SK-N-SH (cell line): Measurements from ENCODE around the gene SUPT7L. TPM values are rescaled to one million over a fixed set of nuclear protein-coding genes. Genes with fewer than 3 reads are reported as not detected.

Source experiments
- CTCF ChIA-PET: fragments of 300-600, 350-600 bp; formaldehyde crosslinking; extraction: SDS; loops from one replicate; lab custom pipeline; 2021; lab: Yijun Ruan, JAX
- POLR2A ChIA-PET: fragments of 350-600 bp; sonication (Branson Sonifier 250); formaldehyde crosslinking; extraction: SDS; loops from one replicate; lab custom pipeline; 2020; ENCODE audit warnings: antibody characterized with exemption, inconsistent platforms; lab: Yijun Ruan, JAX
- DNase-seq: peaks from one replicate; pipeline ENCODE4 v3.0.0; 2012
- H2AFZ ChIP-seq: fragments of 200-600 bp; sonication (generic); 2 replicates; pipeline ENCODE4 v1.8.1; 2016; ENCODE audit warnings: antibody characterized with exemption, mild to moderate bottlenecking, low read depth
- H3F3A ChIP-seq: fragments of 200-600 bp; sonication (generic); replicated peaks from 2 replicates; pipeline ENCODE3; 2016; ENCODE audit warnings: antibody characterized with exemption, mild to moderate bottlenecking; ENCODE audit not compliant: insufficient read depth
- H3K27ac ChIP-seq, 2 experiments: fragments of 200-500 bp in 1 of 2; fragments of 200-600 bp in 1 of 2; sonication (Bioruptor generic) in 1 of 2; sonication (generic), shearing (Covaris generic) in 1 of 2; 2 replicates each; pipeline versions ENCODE4 v1.5.1 to v1.6.1; 2014 to 2016; ENCODE audit warnings: low read depth in 2 of 2, inconsistent platforms in 1 of 2, low read length in 1 of 2, mild to moderate bottlenecking in 1 of 2, mixed read lengths in 1 of 2
- H3K27me3 ChIP-seq: fragments of 200-600 bp; sonication (generic), shearing (Covaris generic); 2 replicates; pipeline ENCODE4 v1.6.1; 2016; ENCODE audit warnings: mixed run types; ENCODE audit not compliant: insufficient read depth
- H3K36me3 ChIP-seq, 2 experiments: fragments of 200-500 bp in 1 of 2; fragments of 200-600 bp in 1 of 2; sonication (Bioruptor generic) in 1 of 2; sonication (generic) in 1 of 2; replicated peaks in 1 of 2; 2 replicates each; pipeline versions ENCODE3 to v1.5.1; 2014 to 2016; ENCODE audit warnings: low read length in 1 of 2, mild to moderate bottlenecking in 1 of 2; ENCODE audit not compliant: insufficient read depth in 2 of 2, control insufficient read depth in 1 of 2
- H3K4me1 ChIP-seq, 2 experiments: fragments of 200-500 bp in 1 of 2; fragments of 200-600 bp in 1 of 2; sonication (Bioruptor generic) in 1 of 2; sonication (generic), shearing (Covaris generic) in 1 of 2; 2 replicates each; pipeline versions ENCODE4 v1.5.1 to v1.6.1; 2014 to 2016; ENCODE audit warnings: low read depth in 1 of 2, low read length in 1 of 2, mixed run types in 1 of 2; ENCODE audit not compliant: insufficient read depth in 2 of 2, control insufficient read depth in 1 of 2
- H3K4me2 ChIP-seq: fragments of 200-600 bp; sonication (generic), shearing (Covaris generic); 2 replicates; pipeline ENCODE4 v1.6.1; 2017; ENCODE audit warnings: mixed run types
- H3K4me3 ChIP-seq, 2 experiments: fragments of 200-500 bp in 1 of 2; fragments of 200-600 bp in 1 of 2; sonication (Bioruptor generic) in 1 of 2; sonication (generic), shearing (Covaris generic) in 1 of 2; 2 replicates each; pipeline versions ENCODE4 v1.5.1 to v1.8.1; 2014 to 2016; ENCODE audit warnings: low read depth in 2 of 2, inconsistent platforms in 1 of 2, low read length in 1 of 2, mild to moderate bottlenecking in 1 of 2, mixed read lengths in 1 of 2, moderate library complexity in 1 of 2
- H3K79me2 ChIP-seq: fragments of 200-600 bp; sonication (generic); 2 replicates; pipeline ENCODE4 v1.8.1; 2017; ENCODE audit warnings: mild to moderate bottlenecking; ENCODE audit not compliant: insufficient read depth
- H3K9ac ChIP-seq: fragments of 200-600 bp; sonication (generic); 2 replicates; pipeline ENCODE4 v1.6.1; 2017; ENCODE audit warnings: mixed run types
- H3K9me2 ChIP-seq: fragments of 200-600 bp; sonication (generic); 2 replicates; pipeline ENCODE4 v1.6.1; 2017; ENCODE audit warnings: mixed run types
- H3K9me3 ChIP-seq: fragments of 200-600 bp; sonication (generic); 2 replicates; pipeline ENCODE4 v1.6.1; 2017; ENCODE audit warnings: mixed run types, mild to moderate bottlenecking, moderate library complexity
- H4K20me1 ChIP-seq: fragments of 200-600 bp; sonication (generic); 2 replicates; pipeline ENCODE4 v1.6.1; 2017; ENCODE audit warnings: mild to moderate bottlenecking, mixed run types; ENCODE audit not compliant: insufficient read depth
- ELF1 ChIP-seq: IDR thresholded peaks from 2 replicates; pipeline ENCODE4 v1.4.0; 2012
- EP300 ChIP-seq, 2 experiments: IDR thresholded peaks; 2 replicates each; pipeline versions ENCODE4 v1.4.0 to v1.6.1; 2012; ENCODE audit warnings: borderline replicate concordance in 1 of 2, low read depth in 1 of 2, low read length in 1 of 2
- FOXJ3 ChIP-seq: sonication (generic); formaldehyde crosslinking; IDR thresholded peaks from 2 replicates; pipeline ENCODE4 v1.5.1; 2020; ENCODE audit warnings: mild to moderate bottlenecking, missing genetic modification reagents
- GABPA ChIP-seq: IDR thresholded peaks from 2 replicates; pipeline ENCODE4 v1.4.0; 2012; ENCODE audit warnings: low read depth, mild to moderate bottlenecking
- IRF3 ChIP-seq: fragments of 150-350 bp; IDR thresholded peaks from 2 replicates; pipeline ENCODE4 v1.6.1; 2016; ENCODE audit warnings: mild to moderate bottlenecking, low read depth, low read length
- JUND ChIP-seq: IDR thresholded peaks from 2 replicates; pipeline ENCODE4 v1.4.0; 2012
- MEF2A ChIP-seq: IDR thresholded peaks from 2 replicates; pipeline ENCODE4 v1.4.0; 2012; ENCODE audit warnings: low read depth, borderline replicate concordance
- NFIC ChIP-seq: IDR thresholded peaks from 2 replicates; pipeline ENCODE4 v1.4.0; 2012; ENCODE audit warnings: borderline replicate concordance
- REST ChIP-seq: IDR thresholded peaks from 2 replicates; pipeline ENCODE4 v1.6.1; 2012; ENCODE audit warnings: mild to moderate bottlenecking, low read depth, low read length, moderate library complexity
- RFX5 ChIP-seq: IDR thresholded peaks from 2 replicates; pipeline ENCODE4 v1.6.1; 2012; ENCODE audit warnings: mild to moderate bottlenecking, improper control_type of control experiment, low read length
- RXRA ChIP-seq: IDR thresholded peaks from 2 replicates; pipeline ENCODE4 v1.4.0; 2012; ENCODE audit warnings: low read depth, mild to moderate bottlenecking, borderline replicate concordance
- TCF12 ChIP-seq: IDR thresholded peaks from 2 replicates; pipeline ENCODE4 v1.4.0; 2012
- USF1 ChIP-seq: IDR thresholded peaks from 2 replicates; pipeline ENCODE4 v1.4.0; 2012; ENCODE audit warnings: low read depth, borderline replicate concordance
- USF2 ChIP-seq: fragments of 150-350 bp; IDR thresholded peaks from 2 replicates; pipeline ENCODE4 v1.6.1; 2017; ENCODE audit warnings: antibody characterized with exemption, low read length, low read depth, borderline replicate concordance
- polyA plus RNA-seq, 3 experiments: library from polyadenylated mRNA; depleted of rRNA; stranded (reverse); fragments of >200 nt; gene quantifications; 2 replicates each; pipeline ENCODE4 v1.2.3, GENCODE V29; 2012

Gene SUPT7L
- polyA plus RNA-seq, 1 of the 3 experiments (the other 2 are of a cell fraction) = 49.7 TPM

GRCh38 chr2:27690052-27690451 is 26.6 kb upstream of the SUPT7L start:
- no peak overlapping the region for H3K27ac ChIP-seq
- H4K20me1 ChIP-seq = no peaks in the 10 kb centered on the region
- no peaks in the 10 kb centered on the region for H3K27me3 ChIP-seq
- TF ChIP-seq USF2 (no peak), MEF2A (no peak), NFIC (no peak), RFX5 (no peak), REST (no peak), ELF1 (no peak), JUND (no peak), IRF3 (no peak), GABPA (no peak), EP300 (IDR thresholded peaks at IDR 0.05; ENCODE audit: borderline replicate concordance in 1 of 2, low read depth in 1 of 2, low read length in 1 of 2) (no peak), TCF12 (no peak), RXRA (no peak), FOXJ3 (CRISPR knock-in tag) (no peak), USF1 (no peak)
- TF ChIP-seq, all 33 proteins: peak for 0
- Histone ChIP-seq H3K79me2 (no peaks in the 10 kb centered on the region), H3F3A (no peaks in the 10 kb centered on the region), H3K9me2 (no peaks in the 10 kb centered on the region), H3K36me3 (peaks cover 47 to 67% of the 10 kb centered on the region in 2 experiments), H3K9ac (no peak overlapping the region), H3K4me2 (no peak overlapping the region), H2AFZ (no peak overlapping the region), H3K4me1 (no peaks in the 10 kb centered on the region), H3K4me3 (no peak overlapping the region), H3K9me3 (no peaks in the 10 kb centered on the region)
- ChIA-PET POLR2A (no interaction called here), CTCF (interaction anchor here (0.9 to 17.5 kb wide), 4 partner anchors 10 to 706 kb away, joined by 3 to 333 read pairs (median 4); no protein-coding TSS in a partner anchor)
- DNase-seq = no peak
